Neural progenitor cell (in vitro differentiated cells): ENCODE results near the gene CLDN6. TPM values are rescaled to one million over a fixed set of nuclear protein-coding genes. Genes with fewer than 3 reads are reported as not detected.

Experiments
- DNase-seq: peaks from one replicate; pipeline ENCODE4 v3.0.0-alpha.2; 2016; ENCODE audit warnings: low spot score
- H2AFZ ChIP-seq: fragments of 200-600 bp; sonication (generic); replicated peaks from 2 replicates; pipeline ENCODE4 v1.6.1; 2016; ENCODE audit warnings: antibody characterized with exemption
- H3F3A ChIP-seq: fragments of 200-600 bp; sonication (generic); 2 replicates; pipeline ENCODE4 v1.6.1; 2016; ENCODE audit warnings: antibody characterized with exemption, low read depth
- H3K27ac ChIP-seq: fragments of 200-600 bp; sonication (generic); 2 replicates; pipeline ENCODE4 v1.5.1; 2016; ENCODE audit warnings: mild to moderate bottlenecking
- H3K27me3 ChIP-seq: fragments of 200-600 bp; sonication (generic); 2 replicates; pipeline ENCODE4 v1.6.1; 2016; ENCODE audit warnings: mild to moderate bottlenecking, moderate library complexity
- H3K36me3 ChIP-seq: fragments of 200-600 bp; sonication (generic); 2 replicates; pipeline ENCODE4 v1.5.1; 2016
- H3K4me1 ChIP-seq: fragments of 200-600 bp; sonication (generic); 2 replicates; pipeline ENCODE4 v1.6.1; 2016; ENCODE audit warnings: mixed run types
- H3K4me2 ChIP-seq: fragments of 200-600 bp; sonication (generic); 2 replicates; pipeline ENCODE4 v1.6.1; 2016
- H3K4me3 ChIP-seq: fragments of 200-600 bp; sonication (generic); 2 replicates; pipeline ENCODE4 v1.5.1; 2016
- H3K79me2 ChIP-seq: fragments of 200-600 bp; sonication (generic); 2 replicates; pipeline ENCODE4 v1.6.1; 2016; ENCODE audit warnings: low read depth
- H3K9ac ChIP-seq: fragments of 200-600 bp; sonication (generic); 2 replicates; pipeline ENCODE4 v1.6.1; 2016
- H3K9me3 ChIP-seq: fragments of 200-600 bp; sonication (generic); 2 replicates; pipeline ENCODE4 v1.5.1; 2016; ENCODE audit warnings: low read depth
- H4K20me1 ChIP-seq: fragments of 200-600 bp; sonication (generic); 2 replicates; pipeline ENCODE4 v1.6.1; 2016; ENCODE audit warnings: low read depth
- H3K27ac Mint-ChIP-seq: 3 replicates; pipeline ENCODE4 v1.8.0; 2021; ENCODE audit warnings: mixed read lengths
- H3K27me3 Mint-ChIP-seq: 2 replicates; pipeline ENCODE4 v1.8.0; 2022; ENCODE audit warnings: low read depth, mild to moderate bottlenecking, inconsistent platforms, moderate library complexity, mixed read lengths; ENCODE audit not compliant: insufficient read depth
- H3K36me3 Mint-ChIP-seq: 3 replicates; pipeline ENCODE4 v1.8.0; 2021; ENCODE audit warnings: mixed read lengths
- H3K4me1 Mint-ChIP-seq: 3 replicates; pipeline ENCODE4 v1.8.0; 2021; ENCODE audit warnings: mixed read lengths
- H3K4me3 Mint-ChIP-seq: 3 replicates; pipeline ENCODE4 v1.8.0; 2021; ENCODE audit warnings: mild to moderate bottlenecking, moderate library complexity, mixed read lengths
- H3K9me3 Mint-ChIP-seq: 3 replicates; pipeline ENCODE4 v1.8.0; 2020; ENCODE audit warnings: mixed read lengths
- EZH2 ChIP-seq: fragments of 200-600 bp; sonication (generic); IDR thresholded peaks from 2 replicates; pipeline ENCODE4 v1.6.1; 2017; ENCODE audit warnings: antibody characterized with exemption, mild to moderate bottlenecking, moderate library complexity
- EZH2phosphoT487 ChIP-seq: fragments of 200-600 bp; sonication (generic); IDR thresholded peaks from 2 replicates; pipeline ENCODE4 v1.6.1; 2017; ENCODE audit warnings: antibody characterized with exemption
- total RNA-seq: library from RNA; depleted of rRNA; stranded (reverse); fragments of >200 nt; gene quantifications from 2 replicates; pipeline ENCODE4 v1.2.3, GENCODE V29; 2015; ENCODE audit warnings: low replicate concordance
- TF ChIP-seq, protein P1 (sequence below): fragments of 200-600 bp; sonication (generic); IDR thresholded peaks from 2 replicates; pipeline ENCODE4 v1.5.1; 2017; ENCODE audit warnings: antibody characterized with exemption, mild to moderate bottlenecking

The CLDN6 gene
- total RNA-seq, 1 donor from 2014 or later = 31.6 TPM

DNA sequence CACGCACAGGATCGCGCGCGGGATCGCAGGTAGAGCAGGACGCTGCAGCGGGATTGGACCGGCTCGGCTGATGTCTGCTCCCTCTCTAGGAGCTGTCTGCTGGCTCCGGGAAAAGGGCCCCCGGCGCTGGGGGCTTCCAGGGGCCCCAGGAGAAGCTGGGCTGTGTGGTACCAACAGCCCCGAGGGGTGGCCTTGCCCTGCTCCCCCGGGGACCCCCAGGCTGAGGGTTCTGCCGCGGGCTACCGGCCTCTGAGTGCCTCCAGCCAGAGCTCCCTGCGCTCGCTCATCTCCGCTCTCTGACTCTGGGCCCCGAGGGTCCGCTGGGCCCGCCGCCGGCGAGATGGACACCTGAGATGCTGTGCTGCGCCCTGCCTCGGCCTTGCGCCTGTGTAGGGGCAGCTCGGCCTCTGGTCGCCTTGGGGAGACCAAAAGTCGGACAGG, 50.2 kb downstream of the CLDN6 start:
- Histone ChIP-seq H4K20me1 (peaks cover 65% of the 10 kb centered on the region), H3K27ac (no peak overlapping the region), H3K4me2 (no peak overlapping the region), H2AFZ (no peak overlapping the region), H3K9me3 (no peaks in the 10 kb centered on the region), H3K4me3 (no peak overlapping the region), H3K36me3 (no peaks in the 10 kb centered on the region), H3K27me3 (peaks cover 61% of the 10 kb centered on the region), H3K4me1 (peaks cover 20% of the 10 kb centered on the region), H3K9ac (no peak overlapping the region), H3K79me2 (no peaks in the 10 kb centered on the region), H3F3A (peaks cover 52% of the 10 kb centered on the region)
- Mint-ChIP-seq H3K4me1 (peaks cover 21% of the 10 kb centered on the region), H3K36me3 (peaks cover 5% of the 10 kb centered on the region), H3K27me3 (peaks cover 16% of the 10 kb centered on the region), H3K9me3 (peaks cover 5% of the 10 kb centered on the region), H3K4me3 (peak overlapping the region; percentile 82), H3K27ac (no peak overlapping the region)
- no peak for DNase-seq
- TF ChIP-seq EZH2phosphoT487 (no peak), EZH2 (no peak)
- TF ChIP-seq, protein P1, sequence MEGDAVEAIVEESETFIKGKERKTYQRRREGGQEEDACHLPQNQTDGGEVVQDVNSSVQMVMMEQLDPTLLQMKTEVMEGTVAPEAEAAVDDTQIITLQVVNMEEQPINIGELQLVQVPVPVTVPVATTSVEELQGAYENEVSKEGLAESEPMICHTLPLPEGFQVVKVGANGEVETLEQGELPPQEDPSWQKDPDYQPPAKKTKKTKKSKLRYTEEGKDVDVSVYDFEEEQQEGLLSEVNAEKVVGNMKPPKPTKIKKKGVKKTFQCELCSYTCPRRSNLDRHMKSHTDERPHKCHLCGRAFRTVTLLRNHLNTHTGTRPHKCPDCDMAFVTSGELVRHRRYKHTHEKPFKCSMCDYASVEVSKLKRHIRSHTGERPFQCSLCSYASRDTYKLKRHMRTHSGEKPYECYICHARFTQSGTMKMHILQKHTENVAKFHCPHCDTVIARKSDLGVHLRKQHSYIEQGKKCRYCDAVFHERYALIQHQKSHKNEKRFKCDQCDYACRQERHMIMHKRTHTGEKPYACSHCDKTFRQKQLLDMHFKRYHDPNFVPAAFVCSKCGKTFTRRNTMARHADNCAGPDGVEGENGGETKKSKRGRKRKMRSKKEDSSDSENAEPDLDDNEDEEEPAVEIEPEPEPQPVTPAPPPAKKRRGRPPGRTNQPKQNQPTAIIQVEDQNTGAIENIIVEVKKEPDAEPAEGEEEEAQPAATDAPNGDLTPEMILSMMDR = no peak

DNA sequence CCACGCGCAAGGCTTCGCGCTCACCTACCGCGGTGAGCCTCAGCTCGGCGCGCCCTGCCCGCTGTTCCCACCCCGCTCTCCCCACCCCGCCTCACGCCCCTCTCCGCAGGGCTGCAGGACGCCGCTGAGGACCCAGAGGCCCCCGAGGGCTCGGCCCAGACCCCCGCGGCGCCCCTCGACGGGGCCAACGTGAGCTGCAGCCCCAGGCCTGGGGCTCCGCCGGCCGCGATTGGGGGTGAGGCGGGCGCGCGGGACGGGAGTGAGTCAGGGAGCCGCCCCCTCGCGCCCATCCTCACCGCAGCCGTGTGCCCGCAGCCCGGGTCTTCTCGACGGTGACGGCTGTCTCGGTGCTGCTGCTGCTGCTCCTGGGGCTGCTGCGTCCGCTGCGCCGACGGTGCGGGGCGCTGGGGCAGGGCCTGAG, 50.8 kb downstream of the CLDN6 start:
- no peaks in the 10 kb centered on the region for H3K79me2 ChIP-seq
- no peak overlapping the region for H3K4me3 ChIP-seq
- peaks cover 66% of the 10 kb centered on the region for H3K27me3 ChIP-seq
- H3K9ac ChIP-seq = no peak overlapping the region
- H4K20me1 ChIP-seq = peaks cover 60% of the 10 kb centered on the region
- DNase-seq = no peak
- peaks cover 21% of the 10 kb centered on the region for H3K4me1 Mint-ChIP-seq
- H3K27me3 Mint-ChIP-seq = peaks cover 17% of the 10 kb centered on the region
- H3F3A ChIP-seq = peaks cover 57% of the 10 kb centered on the region
- no peak overlapping the region for H3K27ac Mint-ChIP-seq
- H3K4me1 ChIP-seq = peaks cover 22% of the 10 kb centered on the region
- H3K4me3 Mint-ChIP-seq = no peak overlapping the region
- TF ChIP-seq EZH2phosphoT487 (peak; percentile 38), EZH2 (peak; percentile 42)
- TF ChIP-seq, protein P1 = no peak
- no peak overlapping the region for H3K27ac ChIP-seq
- no peak overlapping the region for H2AFZ ChIP-seq
- peak overlapping the region; percentile 9 for H3K4me2 ChIP-seq
- H3K36me3 Mint-ChIP-seq = peaks cover 4% of the 10 kb centered on the region
- no peaks in the 10 kb centered on the region for H3K36me3 ChIP-seq
- H3K9me3 Mint-ChIP-seq = peaks cover 5% of the 10 kb centered on the region
- H3K9me3 ChIP-seq = no peaks in the 10 kb centered on the region

DNA sequence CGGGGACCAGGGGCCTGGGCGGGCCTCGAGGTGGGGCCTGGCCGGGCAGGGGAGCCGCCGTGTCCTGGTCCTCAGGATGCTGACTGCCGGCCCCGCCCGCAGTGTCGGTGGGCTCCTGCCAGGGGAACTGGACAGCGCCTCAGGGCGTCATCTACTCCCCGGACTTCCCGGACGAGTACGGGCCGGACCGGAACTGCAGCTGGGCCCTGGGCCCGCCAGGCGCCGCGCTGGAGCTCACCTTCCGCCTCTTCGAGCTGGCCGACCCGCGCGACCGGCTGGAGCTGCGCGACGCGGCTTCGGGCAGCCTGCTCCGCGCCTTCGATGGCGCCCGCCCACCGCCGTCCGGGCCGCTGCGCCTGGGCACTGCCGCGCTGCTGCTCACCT, 51.2 kb downstream of the CLDN6 start:
- no peaks in the 10 kb centered on the region for H3K79me2 ChIP-seq
- H3F3A ChIP-seq = peaks cover 57% of the 10 kb centered on the region
- peaks cover 70% of the 10 kb centered on the region for H3K27me3 ChIP-seq
- no peak overlapping the region for H2AFZ ChIP-seq
- Mint-ChIP-seq H3K4me3 (no peak overlapping the region), H3K9me3 (peaks cover 5% of the 10 kb centered on the region), H3K4me1 (peaks cover 19% of the 10 kb centered on the region), H3K27me3 (peaks cover 19% of the 10 kb centered on the region), H3K27ac (no peak overlapping the region), H3K36me3 (no peaks in the 10 kb centered on the region)
- peak overlapping the region; percentile 9 for H3K4me2 ChIP-seq
- peaks cover 55% of the 10 kb centered on the region for H4K20me1 ChIP-seq
- H3K27ac ChIP-seq = no peak overlapping the region
- peaks cover 22% of the 10 kb centered on the region for H3K4me1 ChIP-seq
- H3K36me3 ChIP-seq = no peaks in the 10 kb centered on the region
- no peak overlapping the region for H3K9ac ChIP-seq
- peak; percentile 40 for TF ChIP-seq EZH2
- TF ChIP-seq, protein P1 = no peak
- H3K4me3 ChIP-seq = no peak overlapping the region
- no peaks in the 10 kb centered on the region for H3K9me3 ChIP-seq
- peak; percentile 29 for DNase-seq
